GM12873 (cell line): ENCODE data around the gene HKDC1.
A peak's percentile ranks its signal among the peaks of the same experiment; 100 is the strongest.

Source experiments
- TF ChIP-seq, protein P1 (sequence below): IDR thresholded peaks from 2 replicates; pipeline ENCODE4 v1.5.1; 2012; ENCODE audit warnings: low read depth, mild to moderate bottlenecking, moderate library complexity, low read length, control low read depth; ENCODE audit not compliant: insufficient read depth; ENCODE audit errors: missing control alignments

The HKDC1 gene

DNA sequence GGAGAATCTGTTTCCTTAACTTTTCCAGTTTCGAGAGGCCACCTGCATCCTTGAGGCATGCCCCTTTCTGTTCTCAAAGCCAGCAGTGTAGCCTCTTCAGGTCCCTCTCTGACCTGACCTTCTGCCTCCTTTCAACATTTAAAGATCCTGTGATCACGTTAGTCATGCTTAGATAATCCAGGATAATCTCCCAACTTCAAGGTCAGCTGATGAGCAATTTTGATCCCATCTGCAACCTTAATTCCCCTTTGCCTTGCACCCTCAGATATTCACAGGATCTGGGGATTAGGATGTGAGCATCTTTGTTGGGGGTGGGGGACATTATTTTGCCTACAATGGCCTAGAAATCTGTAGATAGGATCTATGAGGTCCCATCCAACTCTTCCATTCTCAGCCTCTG, 8.0 kb downstream of the HKDC1 start:
- TF ChIP-seq, protein P1, sequence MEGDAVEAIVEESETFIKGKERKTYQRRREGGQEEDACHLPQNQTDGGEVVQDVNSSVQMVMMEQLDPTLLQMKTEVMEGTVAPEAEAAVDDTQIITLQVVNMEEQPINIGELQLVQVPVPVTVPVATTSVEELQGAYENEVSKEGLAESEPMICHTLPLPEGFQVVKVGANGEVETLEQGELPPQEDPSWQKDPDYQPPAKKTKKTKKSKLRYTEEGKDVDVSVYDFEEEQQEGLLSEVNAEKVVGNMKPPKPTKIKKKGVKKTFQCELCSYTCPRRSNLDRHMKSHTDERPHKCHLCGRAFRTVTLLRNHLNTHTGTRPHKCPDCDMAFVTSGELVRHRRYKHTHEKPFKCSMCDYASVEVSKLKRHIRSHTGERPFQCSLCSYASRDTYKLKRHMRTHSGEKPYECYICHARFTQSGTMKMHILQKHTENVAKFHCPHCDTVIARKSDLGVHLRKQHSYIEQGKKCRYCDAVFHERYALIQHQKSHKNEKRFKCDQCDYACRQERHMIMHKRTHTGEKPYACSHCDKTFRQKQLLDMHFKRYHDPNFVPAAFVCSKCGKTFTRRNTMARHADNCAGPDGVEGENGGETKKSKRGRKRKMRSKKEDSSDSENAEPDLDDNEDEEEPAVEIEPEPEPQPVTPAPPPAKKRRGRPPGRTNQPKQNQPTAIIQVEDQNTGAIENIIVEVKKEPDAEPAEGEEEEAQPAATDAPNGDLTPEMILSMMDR: no peak

DNA sequence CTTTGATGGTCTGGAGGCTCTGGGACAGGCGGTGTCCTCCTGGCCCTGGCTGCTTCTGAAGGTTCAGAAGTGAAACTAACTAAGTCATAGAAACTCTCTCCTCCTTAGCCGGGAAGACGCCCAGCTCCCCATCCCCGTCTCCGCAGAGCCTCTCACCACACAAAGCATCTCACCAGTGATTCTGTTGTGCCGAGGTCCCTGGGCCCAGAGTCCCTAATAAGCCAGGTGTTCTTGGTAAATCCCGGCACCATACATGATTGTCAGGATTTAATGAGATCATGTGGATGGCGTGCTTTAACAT, 9.4 kb downstream of the HKDC1 start:
- TF ChIP-seq, protein P1: no peak

DNA sequence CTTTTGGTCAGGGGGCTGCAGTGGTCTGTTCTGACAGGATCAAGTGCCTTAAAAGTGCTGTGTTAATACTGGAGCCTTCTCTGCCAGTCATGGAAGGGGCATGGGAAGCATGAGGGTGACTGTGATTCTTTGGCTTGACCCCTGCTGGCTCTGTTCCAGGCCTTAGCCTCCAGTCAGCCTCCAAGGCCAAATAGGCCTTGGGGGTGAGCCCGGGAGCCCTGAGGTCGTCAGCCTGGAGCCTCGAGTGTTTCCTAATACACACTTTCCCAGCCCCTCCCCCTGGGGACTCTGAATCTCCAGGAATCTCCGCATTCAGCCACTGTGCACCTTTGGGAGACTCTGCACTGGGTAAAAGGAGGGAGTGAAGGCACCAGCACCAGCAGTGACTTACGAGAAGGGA, 10.0 kb downstream of the HKDC1 start:
- TF ChIP-seq, protein P1: no peak

DNA sequence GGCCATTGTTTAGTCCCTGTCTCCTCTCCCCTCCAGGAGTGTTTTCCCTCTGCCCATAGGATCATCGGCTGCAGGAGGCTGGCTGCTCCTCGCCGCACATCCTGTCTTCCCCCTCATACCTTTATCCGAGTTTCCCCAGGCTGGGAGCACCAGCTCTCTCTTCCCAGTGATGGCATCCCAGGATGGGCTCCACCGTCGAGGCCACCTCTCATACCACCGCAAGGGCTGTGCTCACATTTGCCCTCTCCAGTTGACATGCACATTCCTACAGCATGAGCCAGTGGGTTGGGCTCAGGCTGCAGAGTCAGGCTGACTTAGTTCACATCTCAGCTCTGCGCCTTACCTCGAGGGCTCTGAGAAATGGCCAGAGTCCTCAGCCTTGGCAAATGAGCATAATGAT, 12.1 kb downstream of the HKDC1 start:
- TF ChIP-seq, protein P1: no peak

DNA sequence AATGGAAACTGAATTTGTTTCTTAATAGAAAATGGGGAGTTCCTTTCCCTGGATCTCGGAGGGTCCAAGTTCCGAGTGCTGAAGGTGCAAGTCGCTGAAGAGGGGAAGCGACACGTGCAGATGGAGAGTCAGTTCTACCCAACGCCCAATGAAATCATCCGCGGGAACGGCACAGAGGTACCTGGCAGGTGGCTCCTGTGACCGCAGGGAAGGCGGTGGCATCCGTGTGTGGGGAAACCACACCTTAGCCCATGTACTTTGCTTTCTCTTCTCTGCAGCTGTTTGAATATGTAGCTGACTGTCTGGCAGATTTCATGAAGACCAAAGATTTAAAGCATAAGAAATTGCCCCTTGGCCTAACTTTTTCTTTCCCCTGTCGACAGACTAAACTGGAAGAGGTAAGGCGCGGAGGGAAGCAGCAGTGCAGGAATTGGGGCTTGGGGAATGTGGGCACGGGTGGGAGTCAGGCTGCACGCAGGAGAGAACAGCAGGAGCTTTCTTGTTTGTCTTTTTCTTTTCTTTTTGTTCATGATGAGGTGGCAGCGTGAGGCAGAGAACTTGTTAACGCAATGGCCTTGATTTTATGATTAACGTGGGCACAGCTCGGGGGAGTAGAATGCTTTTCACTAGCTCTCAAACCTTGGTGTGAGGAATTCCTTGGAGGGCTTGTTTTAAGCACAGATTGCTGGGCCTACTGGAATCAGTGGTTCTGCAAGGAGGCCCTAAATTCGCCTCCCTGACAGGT, 12.8 kb downstream of the HKDC1 start:
- TF ChIP-seq, protein P1: no peak

DNA sequence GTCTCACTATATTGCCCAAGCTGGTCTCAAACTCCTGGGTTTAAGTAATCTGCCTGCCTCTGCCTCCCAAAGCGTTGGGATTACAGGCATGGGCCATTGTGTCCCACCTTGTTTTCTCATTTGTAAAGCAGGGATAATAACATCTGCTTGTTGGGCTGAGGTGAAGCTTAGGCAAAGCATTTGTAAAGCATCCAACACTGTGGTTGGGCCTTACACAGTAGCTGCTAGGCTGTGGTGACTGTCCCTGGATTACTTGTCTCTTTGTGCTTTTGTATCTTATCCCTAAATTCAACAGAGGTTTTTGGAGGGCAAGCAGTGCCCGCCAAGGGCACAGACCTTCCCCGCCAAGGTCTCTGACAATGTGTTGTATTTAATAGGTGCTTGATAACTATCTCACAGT, 14.3 kb downstream of the HKDC1 start:
- TF ChIP-seq, protein P1: no peak

DNA sequence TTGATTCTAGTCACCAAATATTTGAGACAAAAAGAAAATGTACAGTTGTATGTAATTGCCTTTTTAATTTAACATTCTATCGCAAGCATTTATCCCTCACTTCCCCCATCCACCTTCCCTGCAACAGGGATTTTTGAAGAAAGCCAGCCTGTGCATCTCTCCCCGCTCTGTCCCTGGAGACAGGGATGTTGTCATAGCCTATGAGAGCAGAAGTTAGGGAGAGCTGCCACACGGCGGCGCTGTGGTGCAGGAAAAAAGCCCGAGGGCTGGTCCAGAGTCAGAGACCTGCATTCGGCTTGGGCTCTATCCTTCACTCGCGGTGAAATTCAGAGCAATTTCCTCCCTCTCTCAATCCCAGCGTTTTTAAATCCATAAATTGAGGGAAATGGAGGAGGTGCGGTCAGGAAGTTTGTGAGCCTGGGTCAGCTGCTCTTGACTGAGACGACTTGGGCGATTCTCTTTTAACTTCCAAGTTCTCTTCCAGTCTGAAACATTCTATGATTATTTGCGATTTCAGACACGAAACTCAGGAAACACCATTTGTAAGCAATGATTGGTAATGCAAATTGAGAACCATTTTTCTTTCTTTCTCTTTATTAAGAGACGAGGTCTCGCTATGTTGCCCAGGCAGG, 17.5 kb downstream of the HKDC1 start:
- TF ChIP-seq, protein P1: peak; percentile 96
